SK-MEL-5 (cell line): ENCODE results near the gene TMCO4. TPM values are rescaled to one million over a fixed set of nuclear protein-coding genes. Genes with fewer than 3 reads are reported as not detected.
A peak's percentile ranks its signal among the peaks of the same experiment; 100 is the strongest.

Experiments
- DNase-seq: peaks from one replicate; pipeline ENCODE4 v3.0.0-alpha.2; 2016; ENCODE audit warnings: low read depth, low spot score
- in situ Hi-C: cut with HindIII; loops from 2 replicates; pipeline ENCODE4 v1.10.0; 2016; ENCODE audit warnings: low sequenced_read_pairs, high pct_unique_total_duplicates, low pct_unique_long_range_greater_than_20kb
- total RNA-seq: library from RNA; depleted of rRNA; stranded (reverse); fragments of >200 nt; shearing (Covaris generic); gene quantifications from 2 replicates; pipeline ENCODE4 v1.2.3, GENCODE V29; 2014

The TMCO4 gene
- total RNA-seq, 1 experiment from 2014 or later = 19.8 TPM

DNA sequence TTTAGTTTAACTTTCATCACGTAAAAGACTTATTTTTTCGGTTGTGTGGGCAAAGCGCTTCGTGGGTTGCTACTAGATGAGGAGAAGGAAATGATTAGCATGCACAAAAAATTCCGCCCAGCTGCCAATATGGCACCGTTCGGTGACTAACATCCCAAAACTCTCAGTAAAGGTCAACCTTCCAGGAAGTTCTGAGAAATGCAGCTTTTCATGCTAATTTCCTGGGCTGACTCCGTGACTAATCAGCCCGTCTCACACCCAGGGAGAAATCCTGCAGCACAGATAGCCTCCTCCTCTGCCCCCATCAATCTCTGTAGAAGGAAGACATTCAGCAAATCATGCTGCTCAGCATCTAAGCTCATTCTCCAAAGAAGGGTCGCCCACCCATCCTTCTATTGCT lies 34.1 kb downstream of the TMCO4 start:
- DNase-seq = peak; percentile 52
- in situ Hi-C loops = no loop called here

DNA sequence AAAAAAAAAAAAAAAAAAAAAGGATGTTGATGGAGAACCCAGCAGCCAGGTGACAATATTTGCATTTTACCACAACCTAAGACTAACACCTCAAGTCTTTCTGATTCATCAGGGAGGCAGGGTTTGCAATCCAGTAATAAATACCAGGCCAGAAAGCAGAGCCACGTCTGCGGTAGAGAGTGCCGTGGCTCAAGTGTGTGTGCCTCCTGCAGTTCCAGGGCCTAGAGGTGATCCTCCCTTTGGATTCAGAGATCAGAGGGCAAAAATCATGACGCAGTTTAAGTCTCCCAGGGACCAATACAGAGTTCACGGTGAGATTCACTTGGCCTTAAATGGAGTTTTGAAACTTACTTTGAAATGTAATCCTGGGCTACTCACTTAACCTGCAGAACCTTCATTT lies 34.9 kb downstream of the TMCO4 start:
- no peak for DNase-seq
- in situ Hi-C loops = no loop called here

DNA sequence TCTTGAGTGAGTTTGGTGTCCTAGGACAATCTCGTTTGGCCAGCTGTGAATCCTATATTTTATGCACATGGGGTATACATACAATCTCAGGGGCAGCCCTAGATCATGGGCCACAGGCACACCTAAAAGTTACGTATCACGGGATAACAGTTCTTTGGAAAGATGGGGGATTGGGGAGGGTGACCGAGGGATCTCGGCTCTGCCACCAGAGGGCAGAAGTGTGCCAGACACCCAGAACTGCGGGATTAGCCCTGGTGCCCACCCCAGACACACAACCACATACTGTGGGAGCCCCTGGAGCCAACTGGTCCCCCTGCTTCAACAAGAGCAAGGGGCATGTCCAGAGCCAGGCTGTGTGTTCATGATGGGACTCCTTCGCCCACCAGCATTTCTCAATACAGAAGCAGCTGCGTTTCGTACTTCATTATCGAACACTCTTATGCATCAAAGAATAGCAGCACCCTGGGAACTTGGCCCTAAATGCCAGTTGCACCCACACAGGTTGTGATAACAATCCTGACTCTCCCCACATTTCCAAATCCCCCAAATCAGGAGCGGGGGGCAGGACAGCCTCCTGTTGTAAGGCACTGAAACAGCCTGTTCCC lies 37.4 kb downstream of the TMCO4 start:
- in situ Hi-C loops = no loop called here
- peak; percentile 55 for DNase-seq

DNA sequence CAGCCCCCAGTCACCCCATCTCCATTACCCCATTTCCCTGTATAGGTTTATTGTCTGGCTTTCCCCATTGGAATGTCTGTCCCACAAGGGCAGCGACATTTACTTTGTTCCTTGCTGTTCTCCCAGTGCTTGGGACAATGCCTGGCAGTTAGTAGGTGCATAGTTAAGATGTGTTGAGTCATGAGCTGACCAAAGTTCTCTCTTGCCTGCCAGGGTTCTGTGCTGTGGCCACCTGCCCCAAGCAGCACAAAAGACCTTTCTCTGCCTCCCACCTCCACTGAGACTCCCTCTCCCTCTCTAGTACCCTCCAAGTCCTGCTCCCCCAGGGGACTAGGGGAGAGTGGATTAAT lies 40.0 kb downstream of the TMCO4 start:
- DNase-seq = no peak
- in situ Hi-C loops = no loop called here

DNA sequence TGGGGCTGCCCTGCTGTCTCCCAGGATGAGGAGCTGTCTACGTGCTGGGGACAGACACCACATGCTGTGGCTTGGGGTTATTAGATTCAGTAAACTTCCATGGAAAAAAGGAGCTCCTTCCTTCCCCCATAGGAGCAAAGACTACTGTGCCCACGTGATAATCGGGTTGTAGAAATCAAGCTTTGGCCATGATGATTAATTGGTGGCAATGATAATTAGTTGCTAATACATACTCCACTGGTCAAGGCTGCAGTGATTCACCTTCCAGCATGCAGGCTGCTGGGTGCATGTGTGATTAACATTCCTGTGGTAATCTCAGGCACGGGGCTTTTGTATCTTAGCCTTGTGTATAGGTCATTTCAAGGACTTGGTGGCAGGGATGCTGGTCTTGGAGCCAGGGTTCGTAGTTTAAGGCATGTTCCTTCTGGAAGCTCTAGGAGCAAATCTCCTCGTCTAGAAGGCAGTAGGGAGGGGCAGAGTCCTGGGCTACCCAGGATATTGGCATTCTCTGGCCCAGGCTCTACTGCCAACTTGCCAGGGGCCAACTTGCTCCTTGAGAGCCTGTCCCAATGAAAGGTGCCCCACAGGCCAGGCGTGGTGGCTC lies 41.4 kb downstream of the TMCO4 start:
- in situ Hi-C loops = no loop called here
- DNase-seq = no peak

DNA sequence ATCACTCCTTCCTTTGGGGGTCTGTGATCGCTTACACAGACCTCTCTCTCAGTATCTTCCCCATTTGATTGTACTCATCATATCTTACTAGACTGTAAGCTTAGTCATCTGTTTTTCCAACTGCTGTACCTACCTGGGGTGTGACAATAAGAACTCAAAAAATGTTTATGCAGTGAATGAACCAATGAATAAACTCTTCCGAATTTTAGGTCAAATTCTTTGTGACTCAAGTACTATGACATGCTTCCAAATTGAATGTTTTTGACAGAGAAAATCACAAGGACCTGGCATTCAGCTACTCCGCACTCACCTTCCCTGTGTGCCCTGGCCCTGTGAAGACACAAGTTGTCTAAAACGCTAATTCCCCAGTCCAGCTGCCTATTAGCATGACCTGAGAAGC lies 42.1 kb downstream of the TMCO4 start:
- in situ Hi-C loops = no loop called here
- DNase-seq = no peak

DNA sequence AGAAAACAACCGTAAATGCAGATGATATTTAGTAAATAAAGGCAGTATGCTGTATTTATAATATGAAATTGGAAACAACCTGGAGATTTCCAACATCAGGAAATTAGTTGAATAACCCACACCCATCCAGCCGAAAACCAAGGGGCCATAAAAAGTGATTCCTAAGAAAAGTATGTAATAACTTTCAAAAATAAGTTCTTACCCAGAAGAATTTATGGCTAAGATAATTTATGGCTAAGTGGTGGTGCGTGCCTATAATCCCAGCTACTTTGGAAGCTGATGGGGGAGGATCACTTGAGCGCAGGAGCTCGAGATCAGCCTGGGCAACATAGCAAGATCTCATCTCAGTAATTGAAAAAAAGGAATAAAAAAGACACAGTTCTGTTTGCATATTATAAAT lies 43.2 kb downstream of the TMCO4 start:
- in situ Hi-C loops = no loop called here
- no peak for DNase-seq

DNA sequence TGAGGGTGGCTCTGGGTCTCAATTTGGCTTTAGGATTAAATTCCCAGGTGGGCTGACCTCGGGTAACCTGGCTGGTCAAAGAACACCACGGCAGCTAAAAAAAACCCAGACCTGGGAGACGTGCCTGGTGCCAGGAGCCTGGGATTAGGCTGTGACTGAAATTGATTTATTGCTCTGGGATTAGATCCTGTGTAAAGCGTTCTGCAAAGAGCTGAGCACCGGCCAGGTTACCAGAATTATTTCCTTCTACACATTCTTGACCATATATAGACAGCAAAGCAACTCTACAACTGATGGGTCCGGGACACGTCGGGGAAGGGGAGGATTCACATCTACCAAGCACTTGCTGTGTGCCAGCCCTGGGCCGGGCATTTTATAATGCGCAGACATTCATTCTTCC lies 45.2 kb downstream of the TMCO4 start:
- DNase-seq = no peak
- in situ Hi-C loops = no loop called here

DNA sequence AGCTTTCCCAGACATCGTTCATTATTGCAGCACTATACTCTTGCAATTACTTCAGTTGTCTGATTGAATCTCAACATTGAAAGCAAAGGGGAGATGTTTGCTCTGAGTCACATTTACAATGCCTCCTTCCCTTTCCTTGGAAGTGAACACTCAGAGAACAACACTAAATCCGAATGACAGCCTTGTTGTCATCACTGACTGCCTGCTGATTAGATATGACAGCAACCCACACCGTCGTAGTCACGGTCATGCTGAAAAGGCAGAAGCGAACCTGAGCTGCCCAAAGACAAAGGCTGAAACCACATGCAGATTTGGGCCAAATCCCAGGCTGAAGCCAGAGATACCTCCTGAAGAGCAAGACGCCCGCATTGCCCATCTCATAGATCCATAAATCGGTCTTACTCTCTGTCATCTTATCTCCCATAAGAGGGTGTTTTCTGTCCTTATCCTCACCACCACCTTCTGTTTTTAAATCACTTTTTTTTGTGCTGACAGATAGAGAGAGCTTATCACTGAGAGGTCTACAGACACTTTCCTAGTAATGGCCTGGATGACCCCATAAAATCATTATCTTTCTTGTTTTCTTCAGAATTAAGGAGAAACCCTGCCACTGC lies 47.5 kb downstream of the TMCO4 start:
- in situ Hi-C loops = no loop called here
- no peak for DNase-seq

DNA sequence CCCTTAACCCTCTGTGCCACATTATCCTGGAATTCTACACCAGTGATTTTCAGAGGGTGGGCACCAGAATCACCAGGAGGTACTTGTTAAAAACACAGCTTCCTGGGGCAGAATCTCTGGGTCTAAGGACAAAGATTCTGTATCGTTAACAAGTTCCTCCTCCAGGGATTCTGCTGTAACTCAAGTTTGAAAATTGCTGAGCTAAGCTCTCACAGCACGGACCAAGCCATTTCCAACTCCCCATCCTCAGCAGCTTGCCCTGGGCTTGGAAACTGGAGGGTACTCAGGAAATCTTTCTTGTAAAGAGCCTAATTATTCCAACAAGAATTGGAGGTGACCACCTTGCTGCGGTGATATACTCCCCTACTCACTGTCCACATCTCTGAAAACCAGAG lies 48.8 kb downstream of the TMCO4 start:
- DNase-seq = no peak
- in situ Hi-C loops = no loop called here

DNA sequence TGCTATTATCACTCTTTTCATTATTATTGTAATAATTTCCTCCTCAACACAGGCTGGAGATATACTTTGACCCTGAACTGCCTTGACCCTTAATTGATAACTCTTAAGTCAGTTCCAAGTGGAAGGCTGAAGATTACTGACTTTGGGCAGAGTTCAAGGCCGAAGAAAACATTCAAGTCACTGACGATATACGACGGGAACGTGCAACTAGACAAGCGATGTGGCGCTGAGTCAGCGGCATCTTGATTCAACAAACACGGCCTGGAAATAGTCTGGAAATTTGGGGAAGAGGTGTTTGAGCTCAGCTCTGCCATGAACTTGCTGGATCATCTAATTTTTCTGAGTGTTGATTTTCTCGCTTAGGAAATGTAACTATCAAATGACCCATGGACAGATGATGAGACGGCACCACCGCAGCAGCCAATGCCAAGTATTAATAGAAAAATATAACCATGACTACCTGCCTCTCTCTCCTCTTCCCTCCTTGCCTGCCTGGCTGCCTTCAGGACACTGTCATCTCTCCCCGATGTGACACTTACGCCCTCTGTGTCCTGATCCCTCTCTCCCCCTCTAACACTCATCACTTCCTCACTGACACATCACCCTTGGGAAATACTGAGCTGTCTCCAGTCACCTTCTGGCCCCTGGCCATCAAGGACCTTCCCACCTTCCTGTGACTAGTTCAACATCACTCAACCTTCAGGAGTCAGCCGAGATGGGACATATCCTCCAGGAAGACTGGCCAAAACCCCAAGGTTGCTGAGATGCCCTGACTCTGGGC lies 49.4 kb downstream of the TMCO4 start:
- in situ Hi-C loops = no loop called here
- no peak for DNase-seq

DNA sequence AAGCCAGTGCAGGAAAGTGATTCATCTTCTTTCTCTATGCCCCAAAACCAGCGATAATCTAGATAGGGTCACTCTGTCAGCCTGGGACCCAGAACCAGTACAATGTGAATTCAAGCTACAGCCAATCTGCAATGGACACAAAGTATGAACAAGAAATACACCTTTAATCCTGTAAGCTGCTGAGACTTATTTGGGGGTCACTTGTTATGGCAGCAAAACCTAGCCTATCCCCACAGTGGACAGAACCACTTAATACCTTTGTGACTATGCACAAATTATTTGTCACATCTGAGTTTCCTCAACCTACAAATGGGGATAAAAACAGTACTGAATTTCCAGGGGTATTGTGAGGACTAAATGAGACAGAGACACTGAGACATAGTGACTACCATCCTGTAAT lies 50.0 kb downstream of the TMCO4 start:
- DNase-seq = no peak
- in situ Hi-C loops = no loop called here

DNA sequence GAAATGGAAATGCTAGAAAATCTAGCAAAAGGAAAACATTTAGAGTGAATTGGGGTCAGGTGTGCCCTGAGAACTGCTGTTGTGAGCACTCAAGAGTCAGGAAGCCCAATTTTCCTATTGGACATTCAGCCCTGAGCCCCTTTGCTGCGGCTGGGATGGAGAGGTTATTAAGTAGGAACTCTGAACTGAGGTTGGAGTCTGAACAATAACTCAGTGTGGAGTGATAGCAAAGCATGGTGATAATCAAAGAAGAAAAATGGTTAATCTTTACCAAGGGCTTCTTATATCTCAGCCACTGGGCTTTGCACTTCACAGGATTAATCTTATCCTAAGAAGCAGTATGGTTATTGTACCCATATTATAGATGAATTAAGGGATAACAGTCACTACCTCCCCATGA lies 52.0 kb downstream of the TMCO4 start:
- DNase-seq = no peak
- in situ Hi-C loops = no loop called here

DNA sequence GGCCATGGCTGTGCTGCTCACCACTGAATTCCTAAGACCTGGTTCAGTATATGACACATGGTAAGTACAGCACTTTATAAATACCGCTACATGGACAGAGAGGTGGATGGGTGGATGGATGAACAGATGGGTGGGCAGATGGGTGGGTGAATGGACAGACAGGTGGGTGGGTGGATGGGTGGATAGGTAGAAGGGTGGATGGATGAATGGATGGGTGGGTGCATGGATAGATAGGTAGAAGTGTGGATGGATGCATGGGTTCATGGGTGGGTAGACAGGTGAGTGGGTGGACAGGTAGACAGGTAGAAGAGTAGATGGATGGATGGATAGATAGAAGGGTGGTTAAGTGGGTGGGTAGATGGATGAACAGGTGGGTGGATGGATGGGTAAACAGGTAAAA lies 54.8 kb downstream of the TMCO4 start:
- no peak for DNase-seq
- in situ Hi-C loops = no loop called here

DNA sequence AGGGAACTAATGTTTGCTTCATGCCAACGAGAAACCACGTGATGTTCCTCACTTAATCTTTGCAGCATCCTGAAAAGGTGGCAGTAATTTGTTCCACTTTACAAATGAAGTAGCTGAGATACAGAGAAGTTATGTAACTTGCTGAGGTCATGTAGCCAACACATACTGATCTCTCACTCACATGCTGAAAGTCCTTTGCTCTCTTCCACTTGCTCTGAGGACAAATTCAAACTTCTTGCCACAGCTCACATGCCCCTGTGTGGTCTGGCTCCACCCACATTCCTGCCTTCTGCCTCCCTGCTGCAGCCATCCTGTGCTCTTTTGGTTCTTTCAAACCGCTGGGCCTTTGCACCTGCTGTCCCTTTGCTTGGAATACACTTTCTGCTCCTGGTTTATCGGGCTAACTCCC lies 55.4 kb downstream of the TMCO4 start:
- in situ Hi-C loops = no loop called here
- no peak for DNase-seq

DNA sequence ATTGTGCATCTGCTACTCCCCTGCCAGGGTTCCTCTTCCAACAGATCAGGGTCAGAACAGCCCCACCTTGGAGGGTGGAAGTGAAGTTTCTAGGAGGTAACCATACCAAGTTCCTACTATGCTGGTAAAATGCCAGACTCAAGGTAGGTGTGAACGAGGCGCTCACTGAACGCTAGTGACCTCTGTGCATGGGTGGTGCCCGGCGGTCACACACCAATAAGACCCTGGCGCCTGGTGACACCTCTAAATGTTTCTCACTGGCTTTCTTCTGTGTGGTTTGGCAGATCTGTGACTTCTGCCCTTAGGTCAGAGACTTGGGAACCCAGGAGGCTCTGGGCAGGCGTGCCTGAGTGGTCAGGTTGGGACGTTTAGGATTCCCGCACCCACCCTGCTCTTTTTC lies 55.9 kb downstream of the TMCO4 start:
- no peak for DNase-seq
- in situ Hi-C loops = no loop called here

DNA sequence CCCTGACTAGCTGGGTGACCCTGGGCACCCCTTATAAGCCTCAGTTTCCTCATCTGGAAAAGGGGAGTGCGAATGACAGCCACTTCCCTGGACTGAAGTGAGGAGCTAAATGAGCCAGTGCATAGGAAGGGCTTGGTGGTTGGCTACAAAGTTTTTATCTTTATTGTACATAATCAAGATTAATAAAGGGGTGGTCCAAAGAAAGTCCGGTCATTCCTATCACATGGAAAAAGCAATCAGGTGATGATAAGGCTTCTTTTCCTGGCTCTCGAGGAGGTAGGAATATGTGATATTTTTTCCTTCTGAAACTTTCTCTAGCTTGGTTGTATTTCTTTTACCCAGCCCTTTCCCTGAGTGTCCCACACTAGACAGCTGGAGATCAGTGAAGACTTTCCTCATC lies 56.5 kb downstream of the TMCO4 start:
- in situ Hi-C loops = no loop called here
- no peak for DNase-seq

DNA sequence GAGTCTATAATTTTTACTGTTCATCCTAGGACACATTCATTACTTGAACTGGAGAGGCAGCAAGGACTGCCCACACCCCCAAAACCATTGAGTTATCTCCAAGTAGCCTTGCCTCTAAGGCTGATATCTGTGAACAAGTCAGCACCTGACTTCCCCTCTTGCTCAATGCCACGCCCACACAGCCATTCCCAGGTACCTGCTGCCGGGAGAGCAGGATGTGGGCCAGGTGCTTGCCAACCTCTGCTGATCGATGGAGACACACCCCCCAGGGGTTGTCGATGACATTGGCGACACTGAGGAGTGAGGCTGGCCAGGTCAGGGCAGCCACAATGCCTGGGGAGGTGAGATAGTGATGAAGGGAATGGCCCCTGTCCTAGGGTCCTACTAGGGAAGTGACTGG lies 60.1 kb downstream of the TMCO4 start:
- in situ Hi-C loops = no loop called here
- DNase-seq = no peak

DNA sequence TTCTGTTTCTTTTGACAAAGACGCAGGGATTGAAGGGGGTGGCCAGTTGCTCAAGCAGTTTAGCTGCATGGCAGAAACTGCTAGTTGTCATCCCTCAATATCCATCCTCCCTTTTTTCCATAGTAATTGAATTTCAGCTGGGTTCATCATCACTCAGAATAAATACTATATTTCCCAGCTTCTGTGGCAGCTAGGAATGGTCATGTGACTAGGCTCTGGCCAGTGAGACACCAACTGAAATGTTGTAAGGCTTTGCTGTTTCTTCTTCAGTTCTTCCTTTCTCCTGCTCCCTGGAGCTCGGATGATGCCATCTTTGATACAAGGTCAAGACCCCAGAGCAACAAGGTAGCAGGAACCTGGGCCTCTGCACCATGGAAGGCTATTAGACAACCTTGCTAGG lies 61.0 kb downstream of the TMCO4 start:
- in situ Hi-C loops = no loop called here
- DNase-seq = no peak
